HUDEP-2 (cell line): ENCODE measurements around the gene PKMYT1.
"Not testable (repeated sequence)": the region's sequence is repeated elsewhere in the genome, so short reads cannot be mapped to it uniquely, and the experiment has no call there.

Experiments
- DNase-seq, 76 experiments: peaks; one replicate each; lab custom pipeline; 2025; ENCODE audit not compliant: unreplicated experiment in 76 of 76; lab: John Stamatoyannopoulos, UW

PKMYT1 gene

DNA sequence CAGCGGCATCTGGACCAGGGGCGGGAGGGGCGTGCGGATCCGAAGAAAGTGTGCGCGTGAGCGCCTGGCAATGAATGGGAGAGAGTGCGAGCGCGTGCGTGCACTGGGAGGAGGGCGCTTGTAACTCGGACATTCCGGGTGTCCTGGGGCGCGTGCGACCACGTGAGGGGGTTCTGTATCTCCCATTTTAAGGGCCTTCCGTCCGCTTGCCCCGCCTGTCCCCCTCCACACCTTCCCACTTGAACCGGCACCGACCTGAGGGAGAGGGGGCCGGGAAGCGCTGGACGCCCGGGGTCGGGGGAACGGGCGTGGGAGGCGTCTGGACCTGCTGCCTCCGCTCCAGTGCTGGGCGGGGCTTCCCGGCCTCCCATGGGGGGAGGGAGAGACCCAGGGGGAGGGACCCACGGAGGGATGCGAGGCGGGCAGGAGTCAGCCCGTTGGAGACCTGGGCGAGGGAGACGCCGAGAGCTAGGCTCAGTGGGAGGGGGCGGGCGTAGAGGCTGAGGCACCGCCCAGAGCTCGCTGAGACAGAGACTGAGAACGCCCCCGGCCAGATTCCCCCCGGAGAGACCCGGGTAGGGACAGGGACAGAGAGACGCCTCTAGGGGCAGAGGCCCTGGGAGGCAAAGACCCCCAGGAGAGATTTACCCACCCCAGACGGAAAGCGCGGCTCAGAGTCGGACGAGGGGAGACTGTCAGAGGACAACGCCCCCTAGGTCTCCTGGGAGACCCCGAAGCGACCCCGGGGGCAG, 16.3 kb downstream of the PKMYT1 start, which contains the start of gene KREMEN2:
Gene KREMEN2 (plus strand): TSS at position 553 of the 752 bp plus-strand sequence. CDS start 246 bp downstream, outside the sequence.
- DNase-seq: peak in 7 of 76 experiments; percentile 4 to 66 (median 22)

DNA sequence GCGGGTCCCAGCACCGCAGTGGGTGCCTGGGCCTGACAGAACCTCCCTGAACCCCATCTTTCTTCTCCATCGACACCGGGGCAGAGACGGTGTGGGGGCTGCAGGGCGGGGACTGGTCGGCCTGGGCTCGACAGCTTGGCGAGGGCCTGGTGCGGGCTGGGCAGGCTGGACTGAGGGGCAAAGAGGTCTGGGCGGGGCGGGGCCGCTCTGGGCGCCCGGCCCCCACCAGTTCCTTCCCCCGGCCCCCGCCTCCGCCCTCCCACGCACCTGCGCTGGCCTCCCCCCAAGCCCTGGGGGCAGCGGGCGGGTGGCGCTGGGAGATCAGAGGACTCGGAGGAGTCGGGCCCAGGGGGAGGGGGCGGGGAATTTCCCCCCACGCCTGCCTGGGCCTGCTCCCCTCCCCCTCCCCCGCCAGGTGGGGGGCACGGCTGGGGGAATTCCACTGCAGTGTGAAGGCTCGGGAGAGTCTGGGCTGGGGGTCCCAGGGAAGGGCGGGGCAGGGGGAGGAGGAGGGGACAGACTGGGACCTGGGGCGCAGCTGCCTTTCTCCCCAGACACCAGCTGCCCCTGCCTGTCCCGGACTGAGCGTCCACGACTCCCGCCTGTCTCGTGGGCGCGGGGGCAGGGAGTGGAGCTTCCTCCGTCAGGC, 17.0 kb downstream of the PKMYT1 start:
- peak in 2 of 76 experiments; percentile 5 to 40 for DNase-seq

DNA sequence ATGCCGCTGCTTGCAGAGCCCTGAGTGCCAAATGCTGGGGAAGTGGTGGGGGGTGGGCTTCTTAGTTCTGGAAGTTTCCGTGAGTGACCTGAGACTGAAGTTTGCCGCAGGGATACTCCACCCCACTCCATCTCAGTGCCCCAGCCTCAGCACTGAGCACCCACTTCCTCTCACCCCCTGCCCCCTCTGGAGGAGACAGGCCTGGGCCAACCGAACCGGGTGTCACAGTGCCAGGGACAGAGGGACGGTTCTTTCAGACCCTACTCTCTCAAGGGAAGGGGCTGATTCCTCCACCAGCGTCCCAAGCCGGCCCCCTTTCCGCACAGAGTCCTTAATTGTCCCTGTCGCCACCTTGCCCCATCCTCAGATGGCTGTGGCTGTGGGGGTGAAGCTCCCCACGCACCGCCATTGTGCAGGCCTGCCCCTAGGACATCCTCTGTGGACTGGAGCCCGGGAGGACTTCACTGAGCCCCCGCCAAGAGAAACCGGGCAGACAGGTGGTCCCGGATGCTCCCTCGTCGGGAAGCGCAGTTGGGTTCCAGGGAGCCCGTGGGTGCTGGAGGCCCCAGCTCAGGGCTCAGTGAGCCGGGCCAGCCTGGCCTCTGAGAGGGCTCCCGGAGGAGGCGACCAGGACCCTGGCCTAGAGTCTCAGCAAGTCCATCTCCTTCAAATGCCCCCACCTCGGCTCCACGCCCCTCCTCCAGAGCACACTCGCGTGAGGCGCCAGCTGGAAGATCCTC, 17.7 kb downstream of the PKMYT1 start:
- no peak for DNase-seq

DNA sequence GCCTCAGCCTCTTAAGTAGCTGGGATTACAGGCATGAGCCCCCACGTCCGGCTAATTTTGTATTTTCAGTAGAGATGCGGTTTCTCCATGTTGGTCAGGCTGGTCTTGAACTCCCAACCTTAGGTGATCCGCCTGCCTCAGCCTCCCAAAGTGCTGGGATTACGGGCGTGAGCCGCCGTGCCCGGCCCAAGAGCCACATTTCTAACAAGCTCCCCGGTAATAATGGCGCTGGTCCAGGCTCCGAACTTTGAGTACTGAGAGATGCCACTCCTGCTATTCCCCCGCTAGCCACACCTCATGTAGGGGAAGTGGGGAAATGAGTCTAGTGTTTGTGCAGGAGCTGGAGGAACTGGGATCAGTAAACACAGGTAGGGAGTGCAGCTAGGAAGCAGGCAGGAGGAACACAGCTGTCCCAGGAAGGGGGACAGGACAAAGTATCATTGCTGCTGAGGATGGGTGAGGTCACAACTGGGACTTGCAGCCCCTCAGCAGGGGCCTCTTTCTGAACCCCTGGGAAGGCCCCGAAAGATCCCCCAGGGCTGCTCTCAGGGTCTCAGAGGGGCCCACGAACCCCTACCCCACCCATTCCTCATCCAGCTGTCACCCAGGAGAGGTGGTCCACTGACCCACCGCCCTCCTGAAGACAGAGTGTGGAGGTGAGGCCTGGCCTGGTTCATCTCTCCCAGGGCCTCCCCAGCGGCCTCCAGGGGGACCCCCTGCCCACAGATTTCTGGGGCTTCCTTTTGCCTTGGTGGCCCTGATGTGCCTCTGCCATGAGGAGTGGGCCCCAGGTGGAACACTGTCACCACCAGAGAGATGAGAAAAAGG, 19.8 kb downstream of the PKMYT1 start:
- DNase-seq: no peak

DNA sequence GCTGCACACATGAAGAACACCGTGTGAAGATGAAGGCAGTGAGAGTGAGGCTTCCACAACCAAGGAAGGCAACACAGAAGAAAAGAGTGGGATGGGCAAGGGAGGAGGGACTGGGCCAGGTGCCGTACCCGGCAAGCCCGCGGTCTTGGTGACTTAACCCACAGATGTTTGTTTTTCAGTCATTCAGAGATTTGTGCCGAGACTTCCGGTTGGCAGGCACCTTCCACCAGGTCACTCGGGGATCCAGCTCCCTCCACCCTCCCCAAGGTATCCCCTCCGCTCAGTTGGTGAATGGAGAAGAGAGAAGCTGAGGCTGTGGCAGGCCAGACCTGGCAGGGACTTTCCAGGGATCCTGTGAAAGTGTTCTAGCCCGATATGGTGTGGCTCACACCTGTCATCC, 21.0 kb downstream of the PKMYT1 start:
- DNase-seq: no peak

DNA sequence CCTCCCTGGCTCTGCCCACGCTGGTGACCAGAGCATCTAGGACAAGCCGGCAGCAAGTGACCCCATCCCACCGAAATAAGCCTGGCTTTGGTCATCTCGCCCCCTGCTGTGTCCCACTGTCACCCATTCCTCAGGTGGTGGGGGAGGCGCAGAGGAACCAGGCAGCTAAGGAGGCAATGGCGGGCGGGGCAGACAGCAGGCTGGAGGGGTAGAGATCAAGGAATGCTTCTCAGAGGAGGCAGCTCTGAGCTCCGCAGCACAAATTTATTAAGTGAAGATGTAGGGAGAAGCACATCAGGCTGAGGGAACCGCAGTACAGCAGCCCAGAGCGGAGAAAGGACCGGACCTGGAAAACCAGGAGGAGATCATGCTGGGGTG, 23.7 kb downstream of the PKMYT1 start:
- no peak for DNase-seq

DNA sequence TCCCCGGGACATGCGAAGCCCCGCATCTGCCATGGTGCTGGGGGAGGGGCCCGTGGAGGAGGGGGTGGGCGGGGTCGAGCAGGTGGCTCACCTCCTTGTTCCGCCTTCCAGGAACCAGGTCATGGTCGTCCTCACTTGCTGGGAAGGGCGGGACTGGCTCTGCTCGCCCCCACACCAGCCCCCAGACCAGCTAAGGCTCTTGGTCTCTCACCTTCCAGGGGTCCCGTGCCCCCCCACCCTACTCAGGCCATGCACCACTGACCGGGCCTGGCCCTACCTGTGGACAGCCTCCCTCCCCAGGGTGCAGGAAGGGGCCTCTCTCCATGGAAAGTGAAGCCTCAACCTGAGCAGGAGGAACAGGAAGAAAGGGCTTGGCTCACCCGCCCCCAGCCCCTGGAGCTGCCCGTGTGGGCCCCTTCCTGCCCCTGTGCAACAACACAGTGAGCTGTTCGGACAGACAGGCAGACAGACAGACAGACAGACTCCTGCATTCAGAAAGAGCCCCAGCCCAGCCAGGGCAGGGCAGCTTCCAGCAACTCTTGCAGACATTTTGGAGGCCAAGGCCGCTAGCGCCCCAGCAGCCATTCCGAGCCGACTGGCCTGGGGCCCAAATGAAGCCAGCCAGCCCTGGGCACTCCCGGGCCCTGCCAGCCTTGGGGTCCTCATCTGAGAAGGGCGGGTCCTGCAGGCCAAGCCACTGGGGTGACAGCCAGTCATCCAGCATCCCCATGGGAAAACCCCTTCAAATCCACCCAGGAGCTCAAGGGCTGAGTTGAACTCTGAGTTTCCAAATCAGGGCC, 24.3 kb downstream of the PKMYT1 start:
- DNase-seq: no peak

DNA sequence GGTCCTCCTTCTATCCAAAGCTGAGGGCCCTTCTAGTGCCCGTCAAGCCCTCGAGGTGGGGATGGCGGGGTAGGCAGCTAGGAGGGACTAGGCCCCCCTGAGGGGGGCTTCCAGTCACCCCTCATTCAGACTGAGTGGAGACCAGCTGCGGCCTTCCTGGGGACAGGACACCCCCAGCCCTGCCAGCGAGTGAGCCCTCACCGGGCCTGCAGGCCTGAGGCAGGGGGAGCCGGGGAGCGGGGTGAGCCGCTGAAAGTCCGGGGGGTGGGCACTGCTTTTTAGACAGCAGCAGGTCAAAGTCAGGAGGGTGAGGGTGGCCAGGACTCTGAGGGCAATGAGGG, 24.8 kb downstream of the PKMYT1 start:
- no peak for DNase-seq

DNA sequence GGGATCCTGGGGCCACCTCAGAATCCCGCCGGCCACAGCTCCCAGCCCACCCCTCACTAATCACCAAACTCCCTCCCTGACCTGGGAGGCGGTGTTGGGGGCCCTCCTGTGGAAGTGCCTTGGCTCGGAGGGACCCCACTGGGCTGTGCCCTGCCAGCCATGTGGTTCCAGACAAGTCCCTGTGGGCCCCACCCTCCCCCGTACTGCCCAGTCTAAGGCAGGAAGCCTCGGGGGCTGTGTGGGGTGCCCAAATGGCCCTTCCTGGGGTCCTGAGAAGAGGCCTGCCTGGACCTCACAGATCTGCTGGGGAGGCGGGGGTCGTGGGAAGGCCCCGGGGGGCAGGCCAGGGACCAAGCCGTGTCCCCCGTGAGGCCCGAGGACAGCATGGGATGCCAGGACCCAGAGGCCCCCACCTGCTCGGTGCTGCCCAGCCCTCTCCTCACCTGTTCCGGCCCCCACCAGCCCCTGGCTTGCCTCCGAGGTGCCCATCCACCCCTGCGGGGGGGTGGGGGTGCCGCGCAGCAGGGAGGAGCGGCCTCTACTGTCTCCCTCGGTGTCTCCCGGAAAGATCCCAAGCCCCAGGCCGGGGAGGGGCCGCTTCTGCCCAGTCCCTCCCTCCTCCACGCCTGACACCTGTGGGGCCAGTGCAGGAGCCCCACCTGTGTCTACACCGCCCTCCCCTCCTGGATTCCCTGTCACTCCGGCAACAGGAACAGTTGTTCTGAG, 25.4 kb downstream of the PKMYT1 start:
- DNase-seq: no peak

DNA sequence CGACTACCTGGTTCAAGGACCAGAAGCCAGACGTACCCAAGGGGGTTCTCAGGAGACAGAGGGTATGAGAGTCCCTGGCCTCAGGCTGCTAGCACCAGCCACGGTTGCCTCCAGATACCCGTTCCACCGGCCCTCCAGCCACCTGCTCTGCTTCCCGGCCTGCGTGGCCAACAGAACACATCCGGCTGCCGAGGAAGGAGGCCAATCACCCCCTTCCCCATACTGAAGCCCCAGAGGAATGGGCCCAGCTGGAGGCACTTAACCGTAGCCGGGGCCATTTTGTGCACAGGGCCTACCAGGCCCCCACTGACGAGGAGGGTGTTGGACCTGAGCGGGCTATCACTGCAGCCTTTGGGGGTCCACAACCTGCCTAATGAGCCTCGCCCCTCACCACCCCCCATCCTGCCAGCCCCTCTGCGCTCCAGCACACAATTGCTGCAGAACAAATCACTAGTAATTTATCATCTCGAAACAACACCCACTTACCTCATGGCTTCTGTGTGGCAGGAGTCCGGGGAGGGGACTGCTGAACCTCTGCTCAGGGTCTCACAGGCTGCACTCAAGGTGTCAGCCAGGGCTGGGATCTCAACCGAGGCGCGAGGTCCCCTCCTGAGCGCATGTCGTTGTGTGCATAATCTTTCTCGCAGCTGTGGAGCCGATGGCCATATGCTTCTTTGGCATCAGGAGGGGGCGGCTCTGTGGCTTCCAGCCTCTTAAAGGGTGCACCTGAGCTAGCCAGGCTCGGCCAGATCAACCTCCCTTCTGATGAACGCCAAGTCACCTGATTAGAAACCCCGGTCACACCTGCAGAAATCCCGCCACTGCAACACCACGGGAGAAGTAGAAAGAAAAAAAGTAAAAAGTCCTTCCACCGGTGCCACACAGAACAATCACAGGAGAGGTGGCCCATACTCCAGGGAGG, 26.3 kb downstream of the PKMYT1 start:
- no peak for DNase-seq

DNA sequence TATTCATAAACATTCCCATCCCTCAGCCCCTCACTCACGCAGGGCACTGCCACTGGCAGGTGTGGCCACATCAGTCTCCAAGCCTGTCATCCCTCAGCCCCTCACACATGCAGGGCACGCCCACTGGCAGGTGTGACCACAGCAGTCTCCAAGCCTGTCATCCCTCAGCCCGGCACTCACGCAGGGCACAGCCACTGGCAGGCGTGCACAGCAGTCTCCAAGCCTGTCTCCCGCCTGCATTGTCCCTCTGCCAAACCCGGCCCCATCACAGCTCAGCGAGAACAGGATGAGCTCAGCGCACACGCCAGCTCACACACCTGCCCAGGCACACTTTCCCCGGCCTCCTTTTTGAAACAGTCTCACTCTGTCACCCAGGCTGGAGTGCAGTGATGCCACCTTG, 27.6 kb downstream of the PKMYT1 start:
- DNase-seq: no peak

DNA sequence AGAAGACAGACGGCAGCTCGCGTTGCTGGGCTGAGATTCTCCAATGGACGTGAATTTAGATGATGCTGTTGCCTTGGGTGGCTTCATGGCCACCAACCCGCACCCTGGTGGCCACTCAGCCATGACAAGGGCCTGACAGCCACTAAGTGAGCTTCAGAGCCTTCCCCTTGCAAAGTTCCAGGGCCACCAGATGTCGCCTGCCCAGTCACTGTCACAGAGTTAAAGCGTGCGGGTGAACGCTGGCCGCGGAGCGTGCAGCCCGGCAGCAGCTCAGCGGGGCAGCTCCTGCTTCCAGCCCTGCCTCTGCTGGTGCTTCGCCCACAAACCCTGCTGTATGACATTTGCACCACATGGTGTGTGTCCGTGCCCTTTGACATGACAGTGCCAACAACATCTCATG, 29.5 kb downstream of the PKMYT1 start:
- no peak for DNase-seq

DNA sequence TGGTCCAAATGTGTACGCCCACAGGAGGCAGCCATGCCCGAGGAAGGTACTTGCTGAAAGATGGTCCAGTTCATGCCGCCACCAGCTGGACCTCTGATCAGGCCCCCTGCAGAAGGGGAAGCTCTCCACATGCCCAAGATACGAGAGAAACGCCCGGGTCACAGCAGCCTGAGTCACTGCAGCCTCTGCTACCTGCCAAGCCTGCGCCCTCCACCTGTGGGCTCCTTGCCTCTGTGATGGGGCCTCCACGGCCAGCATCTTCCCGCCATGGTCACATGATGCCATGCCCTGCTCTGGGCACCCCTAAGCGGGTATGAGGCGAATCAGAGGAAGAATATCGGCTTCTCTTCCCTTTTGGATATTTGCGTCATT, 29.9 kb downstream of the PKMYT1 start:
- no peak for DNase-seq

DNA sequence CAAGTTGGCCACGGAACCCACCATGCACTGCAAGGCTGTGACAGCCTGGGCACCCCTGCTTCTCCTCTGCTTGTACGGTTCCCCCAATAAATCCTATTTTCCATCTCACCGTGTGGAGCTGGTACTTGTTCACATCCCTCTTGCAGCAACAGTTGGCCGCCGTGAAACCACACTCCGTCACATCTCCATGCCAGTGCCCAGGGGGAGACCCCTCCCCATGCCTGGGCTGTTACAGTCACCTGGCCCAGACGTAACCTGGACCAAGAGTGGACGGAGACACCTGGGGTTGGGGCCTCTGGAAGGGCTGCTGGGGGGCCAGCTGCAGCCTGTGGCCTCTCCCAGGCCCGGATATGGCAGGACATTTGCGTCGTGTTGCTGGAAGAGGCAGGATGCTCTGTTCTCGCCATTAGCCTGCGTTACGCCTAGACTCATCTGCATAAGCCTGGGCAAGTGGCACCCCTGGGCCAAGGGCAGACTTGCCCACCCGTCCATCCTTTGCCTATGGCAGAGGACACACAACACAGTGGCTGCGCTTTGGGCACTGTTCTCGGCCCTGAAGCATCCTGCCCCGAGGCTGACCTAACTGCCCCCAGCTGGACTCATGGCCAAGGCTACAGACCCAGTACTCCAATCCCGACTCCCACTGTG, 30.4 kb downstream of the PKMYT1 start:
- no peak for DNase-seq

DNA sequence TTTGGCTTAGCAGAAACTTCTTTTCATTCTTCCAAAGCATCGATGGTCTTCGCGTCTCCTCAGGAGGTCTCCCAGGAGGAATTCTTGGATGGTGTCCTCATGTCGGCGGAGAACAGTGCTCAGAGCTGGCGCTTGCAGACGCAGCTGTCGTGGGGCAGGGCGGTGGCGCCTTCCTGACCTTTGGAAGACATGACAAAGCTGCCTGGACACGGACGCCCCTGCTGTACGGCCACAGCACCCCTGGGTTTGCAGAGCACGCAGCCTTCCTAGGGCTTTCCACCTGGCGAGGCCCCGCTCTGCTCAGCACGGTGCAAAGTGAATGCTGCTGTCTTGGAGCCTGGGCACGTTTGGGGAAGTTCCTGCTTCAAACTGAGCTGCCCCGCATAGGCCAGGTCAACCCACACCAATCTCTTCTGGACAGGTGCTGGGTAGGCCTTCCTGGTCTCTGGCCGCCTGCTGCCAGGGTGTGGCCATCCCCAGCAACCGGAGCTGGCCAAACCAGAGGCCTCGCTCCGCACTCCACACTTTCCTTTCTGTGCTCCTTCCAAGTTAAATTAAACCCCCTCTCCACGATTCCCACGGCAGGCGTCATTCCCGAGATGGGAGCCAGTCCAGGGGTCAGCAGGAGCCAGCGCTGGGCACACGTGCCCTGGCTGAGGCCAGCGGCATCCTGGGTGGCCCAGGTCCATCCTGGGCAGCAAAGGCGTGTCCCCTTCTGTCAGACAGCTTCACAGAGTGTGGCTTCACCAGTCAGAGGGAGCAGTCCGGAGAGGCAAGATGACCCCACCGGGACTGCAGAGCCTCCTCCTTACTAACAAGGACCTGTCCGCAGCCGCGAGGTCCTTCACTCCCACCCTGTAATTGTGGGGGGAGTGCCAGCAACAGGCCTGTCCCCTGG, 31.2 kb downstream of the PKMYT1 start:
- DNase-seq: no peak

DNA sequence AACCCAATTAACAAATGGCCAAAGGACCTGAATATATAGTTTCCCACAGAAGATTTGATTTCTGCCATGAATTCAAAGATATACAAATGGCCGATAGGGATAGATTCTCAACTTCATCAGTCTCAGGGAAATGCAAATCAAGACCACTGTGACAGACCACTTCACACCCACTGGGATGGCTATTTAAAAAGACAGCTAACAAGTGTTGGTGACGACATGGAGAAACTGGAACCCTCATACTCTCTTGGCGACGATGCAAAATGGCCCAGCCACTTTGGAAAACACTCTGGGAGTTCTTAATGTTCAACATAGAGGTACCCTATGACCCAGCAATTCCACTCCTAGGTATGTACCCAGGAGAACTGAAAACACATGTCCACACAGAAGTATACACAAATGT, 33.6 kb downstream of the PKMYT1 start:
- no peak for DNase-seq

DNA sequence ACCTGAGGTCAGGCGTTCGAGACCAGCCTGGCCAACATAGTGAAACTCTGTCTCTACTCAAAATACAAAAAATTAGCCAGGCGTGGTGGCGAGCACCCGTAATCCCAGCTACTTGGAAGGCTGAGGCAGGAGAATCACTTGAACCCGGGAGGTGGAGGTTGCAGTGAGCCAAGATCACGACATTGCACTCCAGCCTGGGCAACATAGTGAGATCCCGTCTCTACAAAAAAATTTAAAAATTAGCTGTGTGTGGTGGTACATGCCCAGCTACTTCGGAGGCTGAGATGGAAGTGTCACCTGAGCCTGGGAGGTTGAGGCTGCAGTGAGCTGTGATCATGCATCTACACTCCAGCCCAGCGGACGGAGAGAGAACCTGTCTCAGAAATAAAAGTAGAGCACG, 36.5 kb downstream of the PKMYT1 start:
- DNase-seq: not testable (repeated sequence)
